GM21825 (cell line): ENCODE measurements around the gene CCDC33.

Experiments used
- ATAC-seq: cut with Tn5 transposase; IDR thresholded peaks from one replicate; pipeline ENCODE4 v1.9.1; 2021; ENCODE audit warnings: mild to moderate bottlenecking, moderate library complexity; ENCODE audit not compliant: unreplicated experiment

The CCDC33 gene

DNA sequence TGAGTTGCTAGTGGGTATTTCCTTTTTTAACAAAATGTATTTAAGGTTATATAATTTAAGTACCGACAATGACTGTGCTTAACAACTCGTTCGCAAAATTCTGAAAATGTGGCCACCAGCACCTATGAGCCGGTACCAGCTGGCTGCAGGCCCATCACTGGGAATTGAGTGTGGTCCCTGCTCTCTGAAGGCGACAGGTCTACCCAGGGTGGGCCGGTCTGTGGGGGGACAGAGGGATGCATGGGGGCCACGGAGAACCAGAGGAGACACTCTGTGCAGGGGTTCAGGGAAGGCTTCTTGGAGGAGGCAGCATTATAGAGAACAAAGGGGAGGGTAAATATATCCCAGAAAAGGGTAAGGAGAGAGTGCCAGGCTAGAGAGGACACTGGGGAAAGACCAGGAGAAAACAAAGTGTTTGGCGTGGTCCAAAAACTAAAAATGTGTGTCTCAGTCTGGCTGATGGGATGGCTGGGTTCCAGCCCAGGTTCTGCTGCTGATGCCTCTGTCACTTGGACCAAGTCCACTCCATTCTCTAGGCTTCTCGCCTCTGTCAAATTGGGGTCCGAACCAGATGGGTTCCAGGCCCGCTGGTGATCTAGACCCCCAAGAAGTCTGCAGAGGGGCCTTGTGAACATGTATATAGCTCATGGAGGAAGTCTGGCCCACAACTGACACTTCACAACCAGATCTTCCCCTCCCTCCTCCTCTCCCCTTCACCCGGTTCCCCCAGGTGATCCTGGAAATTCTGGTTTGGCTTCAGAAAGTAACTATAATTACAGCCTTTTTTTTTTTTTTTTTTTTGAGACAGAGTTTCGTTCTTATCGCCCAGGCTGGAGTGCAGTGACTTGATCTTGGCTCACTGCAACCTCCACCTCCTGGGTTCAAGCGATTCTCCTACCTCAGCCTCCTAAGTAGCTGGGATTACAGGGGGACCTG, 142.0 kb downstream of the CCDC33 start:
- ATAC-seq, result no peak

DNA sequence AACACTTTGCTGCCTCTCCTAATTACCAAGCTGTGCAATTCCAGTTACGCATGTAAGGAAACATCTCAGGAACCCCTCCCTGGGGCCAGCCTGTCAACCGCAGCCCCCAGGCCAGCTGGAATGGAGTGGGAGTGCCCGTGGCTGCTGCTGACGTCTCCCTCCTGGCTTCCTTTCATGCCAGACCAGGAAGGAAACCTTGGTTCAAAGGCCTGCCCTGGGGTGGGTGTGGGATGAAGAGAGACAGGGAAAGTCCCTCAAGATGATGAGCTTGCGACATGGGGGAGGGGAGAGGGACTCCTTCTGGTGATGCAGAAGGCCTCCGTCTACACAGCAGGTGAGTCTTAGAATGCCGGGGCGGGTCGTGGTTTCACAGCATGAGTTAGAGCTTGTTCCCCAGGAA, 142.7 kb downstream of the CCDC33 start:
- no peak for ATAC-seq

DNA sequence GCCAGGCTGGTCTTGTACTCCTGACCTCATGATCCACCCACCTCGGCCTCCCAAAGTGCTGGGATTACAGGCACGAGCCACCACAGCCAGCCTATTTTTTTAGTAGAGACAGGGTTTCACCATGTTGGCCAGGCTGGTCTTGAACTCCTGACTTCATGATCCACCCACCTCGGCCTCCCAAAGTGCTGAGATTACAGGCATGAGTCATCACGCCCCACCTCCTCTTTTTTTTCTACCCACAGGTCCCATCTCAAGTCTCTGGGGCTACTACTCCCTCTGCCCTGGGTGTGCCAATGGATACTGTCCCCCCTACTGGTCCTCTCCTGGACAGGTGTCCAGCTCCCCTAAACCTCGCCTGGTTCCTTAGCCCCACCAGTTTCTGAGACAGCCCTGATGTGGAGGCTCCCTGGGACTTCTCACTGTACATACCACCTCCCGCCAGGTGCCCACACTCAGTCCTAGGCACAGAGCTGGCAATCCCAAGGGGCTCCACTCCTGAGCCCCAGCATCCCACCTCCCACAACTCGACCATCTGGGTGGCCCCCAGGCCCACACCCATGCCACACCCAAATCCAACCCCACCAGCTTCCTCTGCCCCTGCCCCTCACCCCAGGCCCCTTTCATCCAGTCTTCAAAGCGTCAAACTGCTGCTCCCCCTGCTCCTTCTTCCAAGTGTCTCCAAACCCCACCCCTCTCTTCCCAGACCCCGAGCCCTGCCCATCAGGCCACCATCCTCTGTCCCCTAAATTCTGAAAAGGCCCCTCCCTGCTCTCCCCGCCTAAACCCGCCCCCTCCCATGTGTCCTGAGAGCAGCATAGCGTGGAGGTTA, 144.4 kb downstream of the CCDC33 start:
- ATAC-seq, result no peak

DNA sequence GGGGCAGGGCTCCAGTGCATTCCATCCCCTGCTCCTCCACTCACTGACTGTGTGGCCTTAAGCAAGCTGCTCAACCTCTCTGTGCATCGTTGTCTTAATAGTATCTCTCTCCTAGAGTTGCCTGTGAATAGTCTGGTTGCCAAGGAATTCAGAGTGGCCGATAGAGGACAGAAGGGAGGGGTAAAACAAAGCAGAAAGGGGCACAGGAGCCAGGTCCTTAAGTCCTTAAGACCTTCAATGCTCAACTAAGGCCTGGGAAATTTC, 145.0 kb downstream of the CCDC33 start:
- no peak for ATAC-seq

DNA sequence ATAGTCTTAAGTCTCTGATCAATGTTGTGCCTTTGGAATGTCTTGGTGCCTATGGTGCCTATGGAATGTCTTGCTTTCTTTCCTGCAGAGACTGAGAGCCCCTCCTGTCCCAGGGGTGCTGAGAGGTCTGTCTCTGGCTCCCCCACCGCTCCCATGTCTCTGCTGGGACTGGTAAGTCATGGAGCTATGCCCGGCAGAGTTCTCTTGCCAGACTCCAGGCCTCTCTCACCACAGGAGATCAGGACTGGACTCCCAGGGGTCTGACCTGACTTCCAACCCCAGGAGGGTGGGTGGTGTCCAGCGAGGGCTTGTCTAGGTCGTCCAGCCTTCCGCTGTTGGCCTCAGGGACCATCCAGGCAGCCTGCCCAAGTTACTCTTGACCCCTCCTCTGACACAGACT, 145.4 kb downstream of the CCDC33 start:
- no peak for ATAC-seq

DNA sequence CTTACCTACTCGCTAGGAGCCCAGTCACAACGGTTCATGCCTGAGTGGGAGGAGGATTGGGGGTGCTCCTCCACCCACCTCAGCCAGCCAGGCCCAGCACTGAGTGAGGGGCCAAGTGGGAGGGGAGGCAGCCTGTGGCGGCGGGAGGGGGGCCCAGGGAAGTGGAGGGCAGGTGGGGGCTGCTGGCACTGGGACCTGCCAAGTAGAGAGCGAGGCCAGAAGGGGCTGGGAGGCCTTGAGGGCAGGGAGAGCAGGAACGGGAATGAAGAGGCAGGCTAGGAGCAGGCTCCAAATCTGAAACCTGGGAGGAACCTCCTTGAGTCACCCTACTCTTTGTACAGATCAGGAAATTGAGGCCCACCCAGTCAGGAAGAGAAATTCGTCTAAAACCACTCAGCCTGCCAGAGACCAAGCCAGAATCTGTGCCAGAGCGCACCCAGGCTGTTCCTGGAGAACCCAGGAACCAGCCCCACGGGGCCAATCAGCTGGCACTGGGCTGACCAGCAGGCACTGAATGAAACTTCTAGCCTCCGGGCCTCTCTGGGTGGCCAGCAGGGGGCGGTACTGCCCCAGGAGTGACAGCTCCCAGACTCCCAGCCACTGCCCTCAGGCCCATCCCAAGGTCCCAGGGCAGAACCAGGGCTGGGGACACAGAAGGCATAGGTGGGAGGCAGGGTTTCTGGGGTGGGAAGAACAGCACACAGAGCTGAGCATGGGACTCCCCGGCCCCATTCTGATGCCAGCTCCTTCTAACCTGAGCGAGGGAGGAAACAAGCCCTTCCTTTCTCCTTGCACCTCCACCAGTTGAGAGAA, 146.1 kb downstream of the CCDC33 start:
- ATAC-seq, result no peak

DNA sequence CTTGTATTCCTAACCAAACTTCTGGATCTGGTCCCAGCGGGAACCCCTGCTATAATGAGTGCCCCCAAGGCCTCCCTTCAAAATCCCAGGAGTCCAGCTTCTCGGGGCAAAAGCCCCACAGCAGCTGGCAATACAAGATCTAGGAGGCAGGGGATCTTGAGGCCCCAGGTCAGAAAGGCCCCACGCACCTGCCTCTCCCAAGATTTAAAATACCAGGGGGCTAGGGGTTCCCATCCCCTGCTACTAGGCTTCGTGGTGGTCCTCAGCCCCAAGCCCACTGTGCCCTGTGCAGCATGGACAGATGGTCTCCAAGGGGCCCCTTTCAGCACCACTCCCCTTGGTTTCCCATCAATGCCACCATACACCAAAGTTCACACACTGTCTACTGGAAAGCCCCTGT, 147.2 kb downstream of the CCDC33 start:
- no peak for ATAC-seq

DNA sequence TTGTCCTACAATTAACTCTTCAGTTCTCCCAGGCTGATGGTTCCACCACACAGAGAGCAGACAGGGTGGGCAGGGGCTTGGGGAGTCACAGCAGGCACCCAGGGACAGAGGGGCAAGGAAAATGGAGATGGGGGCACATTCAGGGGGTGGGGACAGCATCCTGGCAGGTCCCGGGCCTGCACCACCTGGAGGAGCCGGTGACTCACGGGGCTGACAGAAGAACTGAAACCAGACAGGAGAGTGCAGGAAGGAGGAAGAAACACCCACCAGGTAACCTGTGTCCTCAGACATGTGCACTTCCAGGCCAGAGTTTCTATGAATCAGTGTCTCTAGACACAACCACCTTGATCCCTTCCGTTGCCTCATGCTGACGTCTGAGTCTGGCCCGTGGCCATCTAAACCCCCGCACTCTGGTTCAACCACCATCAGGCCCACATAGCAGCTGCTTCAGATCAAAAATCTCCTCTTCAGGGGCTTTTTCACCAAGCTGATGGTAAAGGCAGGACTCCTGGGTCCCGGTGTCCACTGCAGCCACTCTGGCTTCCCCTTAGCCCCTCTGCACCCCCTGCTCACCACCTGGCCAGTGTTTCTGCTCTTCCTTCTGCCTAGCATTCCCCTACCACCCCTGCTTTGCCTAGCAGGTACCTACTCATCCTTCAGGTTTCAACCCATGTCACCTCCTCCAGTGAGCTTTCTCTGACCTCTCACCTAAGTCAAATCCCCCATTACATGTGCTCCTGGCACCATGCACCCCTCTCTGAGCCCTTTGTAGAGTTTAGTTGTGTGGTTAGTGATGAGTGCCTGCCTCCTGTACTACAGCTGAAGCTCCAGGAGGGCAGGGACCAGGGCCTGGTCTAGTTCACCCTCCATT, 147.8 kb downstream of the CCDC33 start:
- ATAC-seq, result peak; percentile 34

DNA sequence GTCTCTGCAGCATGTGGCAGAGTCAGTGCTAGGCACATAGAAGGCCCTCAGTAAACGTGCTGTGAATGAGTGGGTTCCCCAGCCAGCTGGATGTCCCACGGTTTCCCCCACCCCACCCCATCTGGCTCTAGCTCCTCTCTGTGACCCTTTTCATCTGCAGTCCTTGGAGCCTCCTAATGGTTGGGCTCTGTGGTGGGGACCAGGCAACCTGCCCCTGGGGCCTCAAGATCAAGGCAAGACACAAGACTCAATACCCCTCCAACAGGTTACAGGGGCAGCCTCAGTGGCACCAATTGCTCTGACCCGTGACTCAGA, 148.4 kb downstream of the CCDC33 start:
- ATAC-seq, result no peak

DNA sequence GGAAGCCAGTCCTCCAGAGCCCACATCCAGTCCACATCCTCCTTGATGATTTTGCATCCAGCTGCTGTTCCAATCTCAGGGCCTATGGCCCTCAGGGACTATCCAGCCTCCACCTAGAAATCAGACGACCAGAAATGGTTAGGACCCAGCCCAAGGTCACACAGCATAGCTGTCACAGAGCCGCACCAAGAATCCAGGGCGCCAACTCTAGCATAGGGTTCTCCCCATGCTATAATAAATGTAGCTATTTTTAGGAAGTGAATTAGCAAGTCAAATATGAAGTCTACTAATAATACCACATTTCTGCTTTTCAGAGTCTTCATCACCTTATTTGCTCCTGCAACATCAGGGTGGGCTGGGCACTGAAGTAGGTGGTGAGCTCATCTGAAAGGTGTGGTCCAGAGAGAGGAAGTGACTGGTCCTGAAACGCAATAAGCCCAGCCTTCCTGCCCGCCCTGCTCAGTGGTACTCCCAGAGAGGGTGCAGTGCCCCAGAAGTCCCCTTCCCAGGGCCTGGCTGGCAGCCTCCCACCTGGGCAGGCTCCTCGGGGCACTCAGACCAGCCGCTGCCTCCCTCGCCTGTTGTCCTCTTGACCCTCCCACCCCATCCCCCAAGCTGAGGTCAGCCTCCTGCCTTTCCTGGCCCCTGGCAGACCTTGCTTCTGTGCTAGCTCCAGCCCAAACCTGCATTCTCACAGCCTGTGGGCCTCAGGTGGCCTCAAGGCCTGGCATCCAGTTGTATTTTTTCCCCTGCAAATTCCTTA, 148.9 kb downstream of the CCDC33 start:
- peak; percentile 53 for ATAC-seq

DNA sequence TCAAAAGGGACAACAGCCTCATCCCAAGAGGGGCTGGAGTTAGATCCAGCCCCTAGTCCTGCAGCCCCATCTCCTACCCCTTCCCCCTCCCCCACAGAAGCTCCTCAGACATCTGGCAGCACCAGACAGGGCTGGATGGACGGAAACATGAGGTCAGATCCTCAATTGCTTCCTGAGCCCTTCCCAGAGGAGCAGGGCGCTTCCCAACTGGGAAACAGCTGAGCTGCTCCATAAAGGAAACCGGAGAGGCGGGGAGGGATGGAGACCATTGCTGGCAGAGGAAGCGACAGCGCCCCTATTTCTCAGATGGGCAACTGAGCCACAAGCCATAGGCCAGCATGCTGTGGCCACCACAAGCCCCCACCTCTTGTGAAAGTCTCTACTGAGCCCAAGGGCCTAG, 149.6 kb downstream of the CCDC33 start:
- no peak for ATAC-seq
